HG02943 (cell line): ENCODE data around the gene PGC.

Experiments
- ATAC-seq: cut with Tn5 transposase; IDR thresholded peaks from one replicate; pipeline ENCODE4 v1.9.1; 2021; ENCODE audit warnings: mild to moderate bottlenecking, low read depth, moderate library complexity; ENCODE audit not compliant: unreplicated experiment

Gene PGC

DNA sequence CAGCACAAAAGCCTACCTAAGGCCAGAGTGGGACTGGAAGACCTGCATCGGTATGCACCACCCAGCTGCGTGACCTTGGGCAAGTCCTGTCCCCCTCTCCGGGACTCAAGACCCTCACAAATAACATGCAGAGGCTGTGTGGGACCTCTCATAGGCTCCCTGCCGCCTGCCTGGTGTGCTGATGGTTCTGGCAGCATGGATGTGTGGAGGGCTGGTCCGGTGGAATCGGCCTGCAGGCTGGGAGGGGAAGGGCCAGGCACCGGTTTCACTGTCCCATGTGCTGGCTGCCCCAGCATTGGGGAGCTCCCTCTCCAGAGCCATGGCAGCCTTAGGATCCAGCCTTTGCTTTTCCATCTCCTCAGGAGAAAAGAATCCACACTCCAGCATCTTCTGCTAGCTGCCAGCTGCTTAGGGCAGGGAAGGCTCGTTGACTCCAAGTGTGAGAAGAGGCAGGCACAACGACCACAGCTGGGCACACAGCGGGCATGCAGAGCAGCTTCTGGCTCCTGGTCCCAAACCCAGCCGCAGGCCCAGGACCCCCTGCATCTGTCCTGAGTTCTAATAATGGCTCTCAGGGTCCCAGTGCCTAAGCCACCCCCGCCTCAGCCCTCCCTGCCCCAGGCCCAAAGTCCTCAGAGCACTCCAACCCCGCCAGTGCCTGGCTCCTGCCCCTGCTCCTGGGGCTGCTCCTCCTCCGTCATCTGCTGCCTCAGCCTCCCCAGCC, 44.3 kb downstream of the PGC start:
- ATAC-seq, result no peak

GRCh38 chr6:41702089-41702745, 45.0 kb downstream of the PGC start:
- ATAC-seq, result no peak

- no peak for ATAC-seq
Observed at GRCh38 chr6:41700463-41701347, 46.5 kb downstream of the PGC start.

GRCh38 chr6:41699063-41699462, 48.1 kb downstream of the PGC start:
- no peak for ATAC-seq

DNA sequence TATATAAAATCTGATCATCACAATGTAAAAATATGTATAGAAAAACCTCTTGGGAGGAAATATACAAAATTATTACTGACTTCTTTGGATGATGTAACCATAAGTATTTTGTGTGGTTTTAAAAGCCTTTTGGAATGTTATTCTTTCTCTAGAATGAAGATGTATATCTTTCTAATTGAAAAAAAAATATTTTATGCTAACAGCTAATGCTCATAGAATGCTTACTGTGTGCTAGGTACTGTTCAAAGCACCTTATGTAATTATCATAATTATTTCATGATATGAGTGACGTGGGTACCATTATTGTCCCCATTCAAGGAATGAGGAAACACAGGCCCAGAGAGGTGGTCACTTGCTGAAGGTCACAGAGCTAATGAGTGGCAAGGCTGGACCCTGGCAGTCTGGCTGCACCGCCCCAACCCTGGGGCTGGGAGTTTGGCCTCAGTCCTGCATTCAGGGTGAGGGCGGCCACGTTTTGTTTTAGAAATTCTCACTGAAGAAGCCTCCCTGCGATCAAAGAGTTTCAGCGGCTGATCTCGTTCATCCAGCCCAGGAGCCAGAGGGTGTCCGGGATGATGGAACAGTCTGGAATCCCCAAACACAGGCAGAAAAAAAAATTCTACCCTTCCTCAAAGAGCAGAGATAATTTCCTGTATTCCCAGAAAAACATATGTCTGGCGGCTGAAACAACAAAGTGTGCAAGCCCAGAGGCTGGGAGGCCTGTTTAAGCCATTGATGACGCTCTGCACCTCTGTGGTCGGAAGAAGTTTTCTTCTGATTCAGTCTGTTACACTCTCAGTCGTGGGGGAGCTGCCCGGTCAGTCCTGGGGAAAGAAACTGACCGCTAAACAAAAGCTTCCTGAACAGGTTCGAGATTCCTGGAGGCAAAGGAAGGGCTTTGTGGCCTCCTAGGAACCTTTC, 49.1 kb downstream of the PGC start:
- ATAC-seq, result no peak

- ATAC-seq, result no peak
Observed at GRCh38 chr6:41696788-41697187, 50.4 kb downstream of the PGC start.

- no peak for ATAC-seq
Observed at GRCh38 chr6:41695825-41696224, 51.4 kb downstream of the PGC start.

GRCh38 chr6:41694815-41695526, 52.2 kb downstream of the PGC start:
- ATAC-seq, result no peak

DNA sequence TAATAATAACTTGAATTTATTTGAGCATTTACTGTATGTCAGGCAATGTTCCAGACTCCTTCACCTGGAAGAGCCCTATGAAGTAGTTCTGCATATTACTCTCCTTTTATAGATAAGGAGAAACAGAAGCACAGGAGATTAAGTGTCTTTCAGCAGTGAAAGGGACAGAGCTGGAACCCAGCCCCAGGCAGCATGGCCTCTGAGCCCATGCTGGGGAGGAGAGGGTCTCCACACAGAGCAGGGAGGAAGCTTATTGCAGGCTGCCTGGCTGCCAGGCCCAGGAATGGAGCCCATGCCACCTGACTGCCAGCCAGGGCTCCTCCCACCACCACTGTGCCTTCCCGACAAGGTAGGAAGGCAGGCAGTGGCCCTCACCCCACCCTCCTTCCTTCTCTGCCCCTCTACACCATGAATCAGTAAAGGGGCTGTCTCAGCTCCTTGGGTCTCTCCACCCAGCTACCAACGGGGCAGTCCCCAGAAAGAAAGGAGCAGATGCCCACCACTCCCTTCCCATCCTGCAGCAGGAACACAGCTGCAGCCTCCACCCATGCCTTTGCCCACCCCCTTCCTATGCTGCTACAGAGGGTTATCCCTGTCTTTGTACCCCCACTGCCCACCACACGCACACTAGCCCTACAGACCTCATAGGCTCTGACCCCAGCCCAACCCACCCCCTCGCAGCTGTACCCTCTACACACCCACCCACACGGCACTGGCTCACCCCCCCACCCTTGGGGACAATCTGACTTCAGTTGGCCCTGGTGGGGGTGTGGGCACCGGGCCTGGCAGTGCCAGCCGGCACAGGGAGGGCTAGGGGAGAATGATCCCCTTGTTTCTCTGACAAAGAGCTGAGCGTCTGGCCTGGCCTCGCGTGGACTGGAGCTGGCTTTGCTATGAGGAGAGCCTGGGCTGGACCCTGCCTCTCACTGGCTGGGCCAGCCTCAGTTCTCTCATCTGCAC, 53.6 kb downstream of the PGC start:
- no peak for ATAC-seq

- ATAC-seq, result no peak
Observed at GRCh38 chr6:41692730-41693129, 54.5 kb downstream of the PGC start.

GRCh38 chr6:41692080-41692675, 55.0 kb downstream of the PGC start:
- no peak for ATAC-seq

DNA sequence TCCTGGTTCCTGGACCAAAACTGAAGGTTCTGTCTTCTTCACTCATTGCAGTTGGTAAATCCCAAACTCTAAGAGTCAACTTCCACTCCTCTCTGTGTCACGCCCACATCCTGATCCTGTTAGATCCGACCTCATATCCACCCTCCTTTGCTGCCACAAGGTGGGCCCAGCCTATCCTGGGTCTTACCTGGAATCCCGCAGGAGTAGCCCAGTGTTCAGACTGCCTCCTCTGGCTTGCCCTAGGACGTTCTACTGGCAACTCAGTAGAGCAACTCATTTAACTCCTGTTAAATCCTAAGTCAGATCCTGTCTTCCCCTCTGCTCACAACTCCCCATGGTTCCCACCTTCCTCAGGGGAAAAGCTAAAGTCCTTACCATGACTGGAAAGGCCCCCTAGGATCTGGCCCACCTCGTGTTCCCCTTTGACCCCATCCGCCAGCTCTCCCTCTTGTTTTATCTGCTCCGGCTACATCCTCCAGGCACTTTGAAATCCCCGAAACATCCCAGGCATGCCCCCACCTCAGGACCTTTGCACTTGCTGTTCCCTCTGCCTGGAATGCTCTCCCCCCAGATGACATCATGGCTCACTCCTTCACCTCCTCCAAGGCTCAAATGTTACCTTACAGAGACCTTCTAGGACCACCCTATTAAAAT, 55.6 kb downstream of the PGC start:
- ATAC-seq, result no peak

- no peak for ATAC-seq
Observed at GRCh38 chr6:41690541-41691330, 56.5 kb downstream of the PGC start.

DNA sequence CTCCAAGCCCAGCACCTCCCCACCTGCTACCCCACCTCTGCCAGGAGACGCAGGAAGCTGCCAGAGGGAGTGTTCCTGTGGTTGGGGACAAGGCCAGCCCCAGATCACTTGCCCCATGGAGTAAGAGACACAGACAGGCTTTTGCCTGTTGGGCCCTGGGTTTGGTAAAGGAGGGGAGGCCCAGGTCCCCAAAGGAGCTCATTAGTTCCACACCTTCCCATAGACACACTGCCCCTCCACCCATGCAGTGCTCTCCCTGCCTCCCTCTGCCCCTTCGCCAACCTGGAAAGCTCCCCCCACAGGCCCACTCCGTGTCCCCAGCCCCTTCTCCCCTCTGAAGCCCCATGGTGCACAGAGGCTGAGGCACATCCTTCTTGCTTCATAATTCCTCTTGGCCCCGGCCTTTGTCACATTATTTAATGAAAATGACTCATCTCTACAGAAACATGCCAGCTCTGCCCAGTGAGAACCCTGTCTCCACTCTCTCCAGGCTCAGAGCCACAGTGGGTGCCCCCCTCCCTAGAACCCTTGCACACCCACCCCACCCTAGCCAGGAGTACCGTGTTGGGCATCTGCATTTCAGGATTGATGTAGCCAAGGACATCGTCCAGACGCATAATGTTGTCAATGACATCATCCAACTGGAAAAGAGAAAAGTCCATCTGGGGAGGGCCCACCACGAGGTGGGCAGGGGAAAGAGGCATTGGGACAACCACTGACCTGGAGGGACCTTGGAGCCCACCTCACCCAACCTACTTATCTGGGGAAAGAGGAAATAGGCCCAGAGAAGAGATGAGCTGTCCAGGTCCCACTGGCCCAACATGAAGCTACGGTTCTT, 57.8 kb downstream of the PGC start:
- no peak for ATAC-seq

DNA sequence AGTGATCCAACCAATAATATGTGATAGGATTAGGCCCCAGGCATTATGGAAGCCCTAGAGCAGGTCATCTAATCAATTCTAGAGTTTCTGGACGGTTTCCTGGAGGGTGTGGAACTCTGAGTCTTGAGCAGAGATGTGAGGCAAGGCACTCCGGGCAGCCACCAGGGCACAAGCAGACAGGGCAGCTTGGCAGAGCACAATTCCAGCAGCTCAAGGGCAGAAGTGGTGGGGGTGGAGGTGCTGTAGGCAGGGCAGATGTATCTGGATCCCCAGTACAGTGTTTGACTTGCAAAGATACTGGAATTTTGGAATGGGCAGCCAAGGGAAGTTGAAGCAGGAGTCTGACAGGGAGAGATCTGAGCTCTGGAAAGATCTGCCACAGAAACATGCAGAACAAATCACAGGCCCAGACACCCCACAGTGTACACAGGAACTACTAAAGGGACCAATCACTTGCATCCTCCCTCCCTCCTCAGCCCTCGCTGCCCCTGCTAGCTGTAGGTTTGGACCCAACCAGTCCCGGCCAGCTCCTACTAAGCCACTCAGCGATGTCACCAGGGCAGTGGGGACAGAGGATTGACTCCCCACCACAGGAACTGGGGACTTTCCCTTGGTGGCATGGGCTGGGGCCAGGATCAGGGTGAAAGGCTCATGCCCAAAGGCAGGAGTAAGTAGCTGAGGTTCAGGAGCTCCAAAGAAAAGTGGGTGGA, 58.8 kb downstream of the PGC start:
- ATAC-seq, result no peak
